ENCODE results near the gene HSPA1L.

HSPA1L gene

DNA sequence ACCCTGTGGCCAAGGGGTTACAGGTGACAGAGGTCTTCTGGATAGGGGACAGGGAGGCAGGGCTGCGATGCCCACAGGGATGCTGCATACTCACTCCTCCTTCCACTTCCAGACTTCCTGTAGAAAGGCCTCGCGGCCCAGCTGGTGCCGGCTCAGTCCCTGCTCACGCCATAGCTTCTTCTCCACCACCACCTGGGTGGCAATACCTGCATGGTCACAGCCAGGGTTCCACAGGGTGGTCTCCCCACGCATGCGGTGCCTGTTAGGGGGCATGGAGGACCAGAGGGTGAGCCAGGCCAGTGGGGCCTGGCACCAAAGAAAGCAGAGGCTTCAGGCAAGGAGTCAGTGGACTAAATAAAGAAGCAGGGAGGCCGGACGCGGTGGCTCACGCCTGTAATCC is 29.6 kb downstream of the HSPA1L start:
- FAIRE-seq = no peak
- DNase-seq (ENCODE audit: insufficient read length, low spot score) = no peak

DNA sequence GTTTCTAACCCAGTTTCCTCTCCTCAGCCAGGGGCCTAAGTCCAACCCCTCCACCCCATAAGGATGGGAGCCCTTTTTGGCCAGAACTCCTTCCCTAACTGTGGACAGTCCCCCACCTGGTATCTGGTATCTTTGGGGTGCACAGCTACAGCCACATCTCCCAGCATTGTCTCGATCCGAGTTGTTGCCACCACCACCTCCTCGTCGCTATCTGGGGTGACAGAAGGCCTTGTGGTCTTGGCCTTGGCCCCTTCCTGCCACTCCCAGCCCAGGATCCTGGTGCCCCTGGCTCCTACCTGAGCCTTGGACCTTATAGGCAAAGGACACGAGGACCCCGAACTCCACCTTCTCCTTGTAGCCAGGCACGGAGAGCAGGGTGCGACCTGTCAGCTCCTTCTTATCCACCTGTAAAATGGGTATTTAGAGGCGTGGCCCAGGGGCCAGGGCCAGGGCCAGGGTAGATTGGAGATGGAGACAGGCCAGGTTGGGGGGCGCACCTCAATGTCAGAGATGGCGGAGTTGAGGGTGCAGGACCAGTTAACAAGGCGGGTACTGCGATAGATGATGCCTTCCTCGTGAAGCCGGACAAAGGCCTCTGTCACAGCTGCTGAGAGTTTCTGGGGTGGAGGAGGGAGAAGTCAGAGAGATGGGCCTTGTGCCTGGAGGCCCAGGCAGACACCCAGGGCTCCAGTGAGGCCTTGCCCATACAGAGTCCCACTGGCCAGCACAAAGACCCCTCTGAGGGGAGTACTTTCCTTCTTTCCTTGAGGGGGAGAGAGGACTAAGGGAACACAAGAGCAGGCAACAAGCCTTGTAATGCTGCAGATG is 30.8 kb downstream of the HSPA1L start:
- no peak for DNase-seq (ENCODE audit: insufficient read length, low spot score)
- no peak for FAIRE-seq

DNA sequence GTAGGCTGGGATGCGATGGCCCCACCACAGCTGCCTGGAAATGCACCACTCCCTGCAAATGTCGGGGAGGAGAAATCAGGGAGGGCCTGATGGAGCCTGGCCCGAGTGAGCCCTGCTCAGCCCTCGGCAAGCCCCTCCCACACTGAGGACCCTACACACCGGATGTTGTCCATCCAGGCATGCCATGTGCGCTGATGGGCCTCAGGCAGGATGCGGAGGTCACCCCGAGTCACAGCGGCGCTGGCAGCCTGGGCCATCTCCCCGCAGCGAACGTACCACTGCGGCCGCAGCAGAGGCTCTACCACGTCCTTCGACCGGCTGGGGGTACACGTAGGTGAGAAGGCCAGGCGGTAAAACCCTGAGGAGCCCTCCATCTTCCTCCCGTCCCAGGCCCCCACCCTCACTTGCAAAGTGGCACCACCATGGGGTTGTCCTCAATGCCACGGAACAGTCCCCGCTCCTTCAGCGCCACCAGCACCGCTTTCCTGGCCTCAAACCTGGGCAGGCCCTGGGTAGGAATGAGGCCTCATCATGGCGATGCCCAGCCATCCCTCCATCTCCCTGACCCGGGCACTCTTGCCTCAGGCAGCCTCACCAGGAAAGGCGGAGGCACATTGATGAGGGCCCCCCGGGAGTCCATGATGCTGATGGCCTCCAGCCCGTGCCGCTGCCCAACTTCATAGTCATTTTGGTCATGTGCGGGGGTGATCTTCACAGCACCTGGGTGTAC is 32.8 kb downstream of the HSPA1L start:
- FAIRE-seq (no peak), DNase-seq (ENCODE audit: insufficient read length, low spot score) (no peak)

DNA sequence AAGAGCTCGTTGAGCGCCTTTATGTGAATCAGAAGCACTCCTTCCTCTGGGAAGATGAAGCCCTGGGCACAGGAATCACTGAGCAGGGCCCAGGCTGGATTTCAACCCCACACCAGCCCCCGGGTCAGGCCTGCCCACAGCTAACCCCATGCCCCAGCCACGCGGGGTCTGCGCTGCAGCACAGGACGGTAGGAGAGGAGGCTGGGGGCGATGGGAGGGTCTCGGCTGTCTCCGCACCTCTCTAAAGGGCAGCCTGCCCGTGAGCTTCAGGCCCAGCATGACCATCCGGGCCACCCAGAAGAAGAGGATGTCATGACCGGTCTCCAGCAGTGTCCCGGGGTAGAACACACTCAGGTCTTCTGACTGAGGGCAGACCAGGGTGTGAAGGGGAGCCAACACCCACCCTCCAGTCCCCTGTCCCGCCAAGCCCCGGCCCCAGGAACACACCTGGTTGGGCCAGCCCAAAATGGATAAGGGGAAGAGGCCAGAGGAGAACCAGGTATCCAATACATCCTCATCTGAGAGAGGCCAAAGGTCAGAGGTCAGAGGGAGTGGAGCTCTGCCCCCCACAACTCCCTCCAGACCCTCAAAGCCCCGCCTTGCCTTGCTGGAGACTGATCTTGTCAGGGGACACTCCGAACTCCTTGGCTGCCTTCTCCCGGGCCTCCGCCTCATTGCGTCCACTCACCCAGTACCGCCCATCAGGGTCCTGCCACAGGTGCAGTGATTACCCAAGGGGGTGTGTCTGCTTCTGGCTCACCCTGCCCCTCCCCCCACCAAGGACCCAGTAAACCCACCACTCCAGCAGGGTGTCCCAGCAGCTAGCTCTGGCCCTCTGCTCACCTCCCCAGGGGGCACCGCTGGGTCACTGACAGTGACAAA is 33.6 kb downstream of the HSPA1L start:
- FAIRE-seq (no peak), DNase-seq (ENCODE audit: insufficient read length, low spot score) (no peak)

DNA sequence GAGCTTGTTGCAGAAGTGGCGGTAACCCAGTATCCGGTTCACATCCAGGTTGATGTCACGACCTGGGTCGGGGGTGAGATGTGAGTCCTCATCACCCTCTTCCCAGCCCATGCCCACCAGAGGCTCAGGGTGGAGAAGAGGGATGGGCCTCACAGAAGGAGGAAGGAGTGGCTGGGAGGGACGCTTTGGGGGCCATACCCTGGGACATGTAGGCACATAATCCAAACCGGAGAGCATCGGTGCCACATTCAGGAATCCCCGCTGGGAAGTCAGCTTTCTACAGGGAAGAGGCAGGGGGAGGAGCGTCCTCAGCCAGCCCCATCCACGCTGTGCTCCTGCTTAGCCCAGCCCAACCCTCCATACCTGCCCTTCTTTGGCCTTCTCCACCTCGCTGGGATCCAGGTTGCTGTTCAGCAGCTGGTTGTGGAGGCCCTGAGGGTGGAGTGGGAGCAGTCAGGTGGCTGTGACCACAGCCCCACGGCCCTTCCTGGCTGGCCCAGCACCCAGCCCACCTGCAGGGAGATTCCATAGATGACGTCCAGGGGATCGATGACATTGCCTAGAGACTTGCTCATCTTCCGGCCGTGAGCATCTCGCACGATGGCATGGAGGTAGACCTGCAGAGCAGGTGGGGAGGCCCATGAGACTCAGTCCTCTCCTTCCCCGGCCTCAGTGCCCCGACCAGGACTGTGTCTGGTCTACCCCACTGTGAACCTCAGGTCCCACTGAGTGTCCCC is 34.4 kb downstream of the HSPA1L start:
- FAIRE-seq (no peak), DNase-seq (ENCODE audit: insufficient read length, low spot score) (no peak)

DNA sequence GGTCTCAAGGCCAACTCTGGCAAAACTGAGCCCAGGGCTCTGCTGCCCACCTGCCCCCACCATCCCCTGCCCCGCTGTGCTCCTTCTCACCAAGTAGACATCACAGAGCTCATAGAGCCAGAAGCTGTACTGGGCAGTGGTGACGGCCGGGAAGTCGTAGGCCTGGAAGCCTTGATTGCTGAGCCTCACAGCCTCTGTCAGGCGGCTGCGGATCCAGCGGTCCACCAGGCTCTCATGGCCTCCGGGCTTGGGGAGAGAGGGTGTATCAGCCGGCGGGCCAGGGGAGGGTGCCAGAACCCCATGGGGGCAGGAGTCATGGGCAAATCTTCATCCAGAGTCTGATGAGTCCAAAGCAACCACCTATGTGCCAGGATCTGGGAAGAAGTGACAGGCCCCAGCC is 35.2 kb downstream of the HSPA1L start:
- no peak for DNase-seq (ENCODE audit: insufficient read length, low spot score)
- no peak for FAIRE-seq

DNA sequence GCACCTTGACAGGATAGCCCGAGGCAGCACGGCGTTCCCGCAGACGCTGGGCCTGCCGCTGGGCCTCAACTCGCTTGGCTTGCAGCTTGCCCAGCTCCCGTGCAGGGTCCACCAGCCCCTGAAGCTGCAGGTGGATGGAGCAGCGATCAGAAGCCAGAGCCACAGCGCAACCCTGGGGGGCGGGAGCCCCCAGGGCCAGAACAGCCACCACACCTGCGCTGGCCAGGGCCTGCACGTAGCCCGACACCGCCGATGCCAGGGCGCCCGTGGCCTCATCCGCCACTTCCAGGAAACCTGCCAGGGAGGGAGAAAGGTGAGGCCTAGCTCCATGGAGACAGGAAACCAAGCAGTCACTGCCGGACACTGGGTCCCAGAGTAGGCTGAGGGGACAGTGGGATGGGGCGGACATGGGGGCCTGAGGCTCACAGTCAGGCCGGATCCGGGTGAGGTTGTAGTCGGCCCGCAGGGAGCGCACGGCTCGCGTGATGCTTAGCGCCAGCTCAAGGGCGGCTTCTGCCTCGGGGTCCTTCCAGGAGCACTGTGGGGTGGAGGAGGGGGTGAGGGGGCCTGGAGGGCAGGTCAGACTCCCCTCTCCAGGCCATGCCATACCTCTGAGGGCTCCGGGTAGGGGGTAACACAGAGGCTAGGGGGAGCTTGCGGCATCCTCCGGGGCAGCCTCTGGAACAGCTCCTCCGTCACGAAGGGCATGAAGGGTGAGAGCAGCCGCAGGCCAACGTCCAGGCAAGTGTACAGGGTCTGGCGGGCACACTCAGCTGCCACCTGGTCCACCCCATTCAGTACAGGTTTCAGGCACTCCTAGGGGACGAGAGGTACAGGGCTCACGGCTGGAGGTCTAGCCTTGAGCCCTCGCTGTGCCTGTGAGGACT is 35.8 kb downstream of the HSPA1L start:
- DNase-seq (ENCODE audit: insufficient read length, low spot score) = no peak
- no peak for FAIRE-seq

DNA sequence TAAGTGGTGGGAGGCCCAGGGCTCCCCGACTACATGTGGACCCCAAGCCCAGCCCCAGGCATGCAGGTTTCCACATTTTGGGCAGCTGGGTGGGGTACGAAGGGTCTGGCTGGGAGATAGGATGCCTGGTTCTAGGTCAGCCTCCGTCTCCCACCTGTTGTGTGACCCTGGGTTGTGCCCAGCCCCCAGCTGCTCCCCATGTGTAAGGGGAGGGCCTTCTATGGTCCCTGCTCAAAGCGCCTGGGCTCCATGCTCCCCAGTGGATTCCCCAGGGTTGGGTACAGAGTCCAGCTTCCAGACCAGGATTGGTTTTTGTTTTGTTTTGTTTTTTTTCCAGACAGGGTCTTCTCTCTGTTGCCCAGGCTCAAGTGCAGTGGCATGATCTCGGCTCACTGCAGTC is 36.9 kb downstream of the HSPA1L start:
- FAIRE-seq = no peak
- no peak for DNase-seq (ENCODE audit: insufficient read length, low spot score)

DNA sequence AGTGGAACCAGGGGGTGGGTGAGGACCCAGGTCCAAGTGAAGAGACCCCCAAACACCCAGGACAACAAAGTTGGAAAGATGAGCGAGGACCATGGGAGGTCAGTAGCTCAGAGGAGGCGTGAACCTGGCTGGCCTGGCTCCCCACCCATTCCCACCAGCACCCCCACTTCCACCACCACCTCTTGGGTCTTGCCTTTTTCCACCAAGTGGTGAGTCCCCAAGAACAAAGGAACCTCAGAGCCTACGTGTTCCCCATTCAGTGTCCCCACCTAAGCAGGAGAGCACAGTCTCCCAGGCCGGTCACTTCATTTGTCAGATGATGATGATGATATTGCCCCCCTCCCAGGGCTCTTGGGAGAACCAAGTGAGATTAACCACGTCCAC is 37.4 kb downstream of the HSPA1L start:
- DNase-seq (ENCODE audit: insufficient read length, low spot score) (no peak), FAIRE-seq (no peak)

DNA sequence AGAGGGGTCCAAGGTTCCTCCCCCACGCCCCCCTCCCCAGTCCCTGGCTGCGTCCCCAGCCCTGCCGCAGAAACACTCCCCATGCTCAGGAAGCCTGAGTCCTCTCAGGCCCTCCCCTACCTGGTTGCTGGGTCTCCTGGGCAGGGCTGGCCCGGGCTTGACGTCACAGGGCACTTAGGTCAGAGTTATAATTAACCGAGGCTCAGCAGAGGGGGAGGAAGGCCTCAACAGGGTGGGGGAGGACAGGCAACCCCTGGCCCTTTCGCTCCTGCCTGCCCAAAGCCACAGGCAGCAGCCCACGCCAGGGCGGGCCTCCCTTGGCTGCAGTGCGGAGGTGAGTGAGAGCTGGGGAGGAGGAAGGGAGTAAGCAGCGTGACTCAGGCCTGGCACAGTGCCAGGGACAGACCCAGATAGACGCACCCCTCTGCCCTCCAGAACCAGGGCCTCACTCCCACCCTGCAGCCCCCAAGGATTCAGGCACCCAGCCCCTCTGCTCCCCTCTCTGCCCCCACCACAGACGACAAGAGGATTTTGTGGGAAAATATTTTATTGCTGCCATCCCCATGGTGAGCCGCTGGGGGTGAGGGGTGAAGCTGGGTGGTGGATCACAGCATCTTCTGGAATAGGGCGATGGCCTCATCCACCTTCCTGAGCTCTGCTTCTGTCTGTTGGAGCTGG is 38.0 kb downstream of the HSPA1L start, which contains the start of gene VWA7:
Gene VWA7 (minus strand): TSS at position 340 of the 678 bp plus-strand sequence. CDS start 549 bp downstream, outside the sequence.
- peak; percentile 39 for FAIRE-seq

DNA sequence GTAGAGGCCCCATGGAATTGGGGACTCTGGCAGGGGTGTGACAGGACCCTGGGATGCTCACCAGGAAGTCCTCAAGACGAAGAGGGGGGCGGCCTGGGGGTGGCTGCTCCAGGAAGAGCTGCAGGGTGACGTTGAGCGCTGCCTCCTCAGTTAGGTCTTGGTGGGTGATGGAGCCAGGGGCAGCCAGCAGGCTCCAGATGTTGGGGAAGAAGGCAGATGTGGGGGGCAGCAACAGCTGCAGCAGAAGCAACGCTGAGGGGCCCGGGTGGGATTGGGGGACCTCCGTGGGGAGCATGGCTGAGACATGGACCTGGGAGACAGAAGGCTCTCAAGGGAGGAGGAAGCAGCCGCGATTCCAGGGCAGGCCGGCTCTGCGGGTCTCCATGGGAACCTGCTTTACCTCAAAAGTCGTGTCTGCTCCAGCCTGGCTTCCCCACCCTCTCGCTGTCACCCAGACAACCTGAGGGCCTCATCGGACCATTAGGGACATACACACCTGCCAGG is 38.5 kb downstream of the HSPA1L start:
- FAIRE-seq (no peak), DNase-seq (ENCODE audit: insufficient read length, low spot score) (no peak)

More for the DNA sequence above, 38.0 kb downstream of the HSPA1L start, which contains the start of gene VWA7:
- peak; percentile 75 for DNase-seq (ENCODE audit: insufficient read length, low spot score)

DNA sequence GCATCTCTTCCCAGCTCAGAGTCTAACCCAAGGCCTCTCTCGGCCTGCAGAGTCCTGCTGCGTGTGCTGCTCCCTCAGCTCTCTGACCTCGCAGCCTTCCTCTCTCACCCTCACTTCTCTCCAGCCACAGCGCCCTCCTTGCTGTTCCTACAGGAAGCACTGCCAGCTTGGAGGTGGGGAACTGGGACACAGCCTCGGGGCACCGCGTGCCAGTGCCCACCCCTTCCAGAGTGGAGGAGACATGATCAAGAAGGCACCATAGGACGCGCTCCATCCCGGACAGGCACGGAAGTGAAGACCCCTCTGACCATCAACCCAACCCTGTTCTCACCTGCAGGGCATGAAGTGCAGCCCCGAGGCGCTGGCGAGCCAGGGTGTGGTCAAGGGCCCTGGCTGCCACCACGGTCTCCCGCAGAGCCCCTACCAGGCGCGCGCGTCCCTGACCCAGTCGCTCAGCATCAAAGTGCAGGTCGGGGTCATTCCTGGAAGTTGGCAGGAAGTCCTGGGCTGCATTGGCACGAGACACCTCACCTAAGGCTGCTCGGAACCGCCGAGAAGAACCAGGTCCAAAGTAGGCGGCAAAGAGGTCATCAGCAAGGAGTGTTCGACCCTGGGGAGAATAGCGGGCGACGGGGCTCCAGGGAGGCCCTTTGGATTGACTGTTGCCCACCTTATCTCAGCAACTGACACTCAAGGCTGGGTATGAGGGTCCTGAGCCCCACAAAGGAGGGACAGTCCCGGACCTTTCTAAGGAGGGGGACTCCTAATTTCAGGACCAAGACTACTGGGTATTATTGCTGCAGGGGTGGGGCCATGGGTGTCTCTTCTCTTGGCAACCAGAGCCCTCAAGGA is 39.2 kb downstream of the HSPA1L start:
- no peak for FAIRE-seq
- DNase-seq (ENCODE audit: insufficient read length, low spot score) = no peak

DNA sequence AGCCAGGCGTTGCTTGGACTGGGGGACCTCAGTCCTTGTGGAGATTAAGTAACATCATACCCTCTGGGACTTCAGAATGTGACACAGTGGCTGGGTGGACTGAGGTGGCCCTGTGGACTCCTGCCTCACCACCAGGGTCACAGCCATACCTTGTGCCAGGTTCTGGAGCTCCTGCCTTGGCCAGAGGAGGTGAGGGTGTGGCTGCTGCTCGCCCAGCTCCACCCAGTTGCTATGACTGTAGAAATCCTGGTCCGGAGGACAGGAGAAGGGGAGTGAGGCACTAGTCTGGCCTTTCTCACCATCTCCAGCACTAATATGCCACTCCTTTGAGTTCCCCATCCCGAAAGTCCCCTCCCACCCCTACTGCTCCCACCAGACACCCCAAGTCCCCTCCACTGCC is 39.9 kb downstream of the HSPA1L start:
- no peak for FAIRE-seq
- no peak for DNase-seq (ENCODE audit: insufficient read length, low spot score)

DNA sequence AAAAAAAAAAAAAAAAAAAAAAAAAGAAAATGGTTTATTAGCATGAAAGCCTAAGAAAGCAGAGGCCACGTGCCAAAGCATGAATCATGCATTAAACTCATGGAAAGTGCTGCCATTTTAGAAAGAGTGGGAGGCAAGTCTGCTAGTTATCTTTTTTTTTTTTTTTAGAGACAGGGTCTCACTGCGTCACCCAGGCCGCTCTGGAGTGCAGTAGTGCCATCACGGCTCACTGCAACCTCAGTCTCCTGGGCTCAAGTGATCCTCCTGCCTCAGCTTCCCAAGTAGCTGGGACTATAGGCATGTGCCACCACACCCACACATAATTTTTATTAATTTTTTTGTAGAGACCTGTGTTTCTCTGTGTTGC is 43.1 kb downstream of the HSPA1L start:
- DNase-seq (ENCODE audit: insufficient read length, low spot score) (no peak), FAIRE-seq (no peak)

DNA sequence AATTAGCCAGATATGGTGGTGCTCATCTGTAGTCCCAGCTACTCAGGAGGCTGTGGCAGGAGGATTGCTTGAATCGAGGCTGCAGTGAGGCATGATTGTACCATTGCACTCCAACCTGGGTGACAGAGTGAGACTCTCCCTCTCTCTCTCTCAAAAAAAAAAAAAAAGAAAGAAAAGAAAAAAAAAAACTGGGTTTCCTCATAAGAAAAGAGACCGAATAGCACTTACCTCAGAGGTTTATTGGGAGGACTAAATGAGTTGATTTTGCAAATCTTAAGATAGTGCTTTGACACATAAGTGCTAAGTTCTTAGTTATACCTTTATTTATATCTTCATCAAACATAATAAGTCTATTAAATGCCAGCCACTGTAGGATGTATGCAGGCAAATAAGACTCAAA is 44.2 kb downstream of the HSPA1L start:
- DNase-seq (ENCODE audit: insufficient read length, low spot score) (no peak), FAIRE-seq (no peak)

DNA sequence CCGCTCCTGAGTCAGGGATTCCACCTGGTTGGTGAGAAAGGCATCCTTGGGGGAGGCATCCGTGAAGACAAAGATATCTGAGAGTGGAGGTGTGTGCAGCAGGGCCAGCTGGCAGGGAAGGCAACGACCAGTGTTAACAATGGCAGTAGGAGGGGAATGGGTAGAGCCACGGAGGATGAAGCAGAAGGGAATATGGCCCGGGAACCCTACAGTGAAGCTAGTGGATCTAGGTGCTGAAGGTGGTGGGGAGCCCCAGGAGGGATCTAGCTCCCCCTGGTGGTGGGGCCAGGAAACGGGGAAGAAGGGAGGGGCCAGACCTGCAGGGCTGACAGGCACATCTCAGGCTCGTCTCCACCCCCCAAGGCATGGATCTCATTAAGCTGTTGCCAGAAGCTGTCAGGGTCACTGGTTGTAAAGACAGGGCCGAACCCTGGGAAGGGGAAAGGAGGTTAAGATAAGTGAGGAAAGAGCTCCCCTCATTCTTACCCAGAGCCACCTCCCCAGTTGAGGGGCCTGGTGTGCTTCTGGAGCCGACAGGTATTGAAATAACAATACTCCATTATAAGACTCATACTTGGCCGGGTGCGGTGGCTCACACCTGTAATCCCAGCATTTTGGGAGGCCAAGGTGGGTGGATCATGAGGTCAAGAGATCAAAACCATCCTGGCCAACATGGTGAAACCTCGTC is 45.3 kb downstream of the HSPA1L start:
- DNase-seq (ENCODE audit: insufficient read length, low spot score) = peak; percentile 85
- FAIRE-seq = peak; percentile 62
